B cell (primary cell): Measurements from ENCODE around the gene ATRNL1.

Experiments
- CTCF ChIP-seq: fragments of 200-600 bp; IDR thresholded peaks from one replicate; pipeline ENCODE4 v1.8.0; 2022; ENCODE audit warnings: antibody characterized with exemption, mild to moderate bottlenecking
- EZH2 ChIP-seq: IDR thresholded peaks from 2 replicates; pipeline ENCODE4 v1.6.1; 2012; ENCODE audit warnings: borderline replicate concordance, low read depth, mild to moderate bottlenecking, moderate library complexity, low read length; ENCODE audit not compliant: insufficient read depth, poor library complexity, severe bottlenecking

GRCh38 chr10:115829521-115830205 lies 736.5 kb downstream of the ATRNL1 start:
- TF ChIP-seq EZH2 (no peak), CTCF (no peak)
